AG04450 (cell line): ENCODE measurements around the gene GSTM1. TPM values are rescaled to one million over a fixed set of nuclear protein-coding genes. Genes with fewer than 3 reads are reported as not detected.
A peak's percentile ranks its signal among the peaks of the same experiment; 100 is the strongest.

Source experiments
- CTCF ChIA-PET: fragments of 300-600, 350-600 bp; formaldehyde crosslinking; extraction: SDS; loops from one replicate; lab custom pipeline; 2022; ENCODE audit warnings: antibody characterized with exemption, inconsistent platforms; lab: Charles Lee
- POLR2A ChIA-PET: fragments of 350-600 bp; formaldehyde crosslinking; extraction: SDS; loops from one replicate; lab custom pipeline; 2021; ENCODE audit warnings: antibody characterized with exemption, inconsistent platforms; lab: Yijun Ruan, JAX
- DNase-seq: peaks from one replicate; pipeline ENCODE4 v3.0.0-alpha.2; 2011; ENCODE audit warnings: low read depth, low spot score
- H3K27ac ChIP-seq: one replicate; pipeline ENCODE4 v1.5.1; 2012; ENCODE audit warnings: low read depth, low read length, control low read depth
- H3K27me3 ChIP-seq: one replicate; pipeline ENCODE4 v1.6.0; 2012; ENCODE audit warnings: low read length; ENCODE audit not compliant: control insufficient read depth, insufficient read depth
- H3K4me3 ChIP-seq: 2 replicates; pipeline ENCODE4 v1.5.1; 2011; ENCODE audit warnings: mild to moderate bottlenecking, low read depth, low read length, control low read depth
- H3K9me3 ChIP-seq: 2 replicates; pipeline ENCODE4 v1.5.1; 2012; ENCODE audit warnings: low read length; ENCODE audit not compliant: control insufficient read depth, insufficient read depth
- CTCF ChIP-seq: IDR thresholded peaks from 2 replicates; pipeline ENCODE4 v1.5.1; 2011; ENCODE audit warnings: low read depth, low read length, control low read depth, inconsistent platforms
- polyA minus RNA-seq: library from RNA; depleted of rRNA, polyadenylated mRNA; stranded (reverse); fragments of >200 nt; gene quantifications from 2 replicates; pipeline ENCODE4 v1.2.3, GENCODE V29; 2011; rRNA and poly(A)+ RNA removed
- polyA plus RNA-seq: library from polyadenylated mRNA; depleted of rRNA; stranded (reverse); fragments of >200 nt; gene quantifications from 2 replicates; pipeline ENCODE4 v1.2.3, GENCODE V29; 2011; rRNA removed

Gene GSTM1
- polyA plus RNA-seq (1.6 and 1.8 TPM in 2 replicates), polyA minus RNA-seq (0.74 and 1.1 TPM in 2 replicates)

GRCh38 chr1:109687641-109688499 is at the start of gene GSTM1:
Gene GSTM1 (plus strand): TSS chr1:109687817. CDS start chr1:109687874, 57 bp downstream.
- no peaks in the 10 kb centered on the region for H3K9me3 ChIP-seq
- ChIA-PET POLR2A (no interaction called here), CTCF (no interaction called here)
- no peak for DNase-seq
- TF ChIP-seq CTCF: no peak
- no peak within 1 kb of the TSS for H3K27ac ChIP-seq
- H3K27me3 ChIP-seq: no peaks in the 10 kb centered on the region
- no peak within 1 kb of the TSS for H3K4me3 ChIP-seq

GRCh38 chr1:109639063-109639840 is 48.4 kb upstream of the GSTM1 start:
- DNase-seq: no peak
- POLR2A ChIA-PET: interaction anchor here (0.9 to 2.2 kb wide), 2 partner anchors 22 to 91 kb away, joined by 3 to 15 read pairs; partner anchors contain the start of gene GNAI3
- no peak overlapping the region for H3K4me3 ChIP-seq
- CTCF ChIA-PET: interaction anchor here (0.6 to 10.9 kb wide), 52 partner anchors 11 to 386 kb away, joined by 3 to 365 read pairs (median 5); partner anchors contain the start of genes AHCYL1, AMIGO1, AMPD2 and EPS8L3
- H3K27me3 ChIP-seq: no peaks in the 10 kb centered on the region
- H3K9me3 ChIP-seq: no peaks in the 10 kb centered on the region
- no peak overlapping the region for H3K27ac ChIP-seq
- TF ChIP-seq CTCF: no peak

- H3K27me3 ChIP-seq: no peaks in the 10 kb centered on the region
- no peak for DNase-seq
- no peak for TF ChIP-seq CTCF
- ChIA-PET POLR2A (interaction anchor here (0.7 to 2.2 kb wide), 6 partner anchors 10 to 344 kb away, joined by 3 to 15 read pairs (median 4); partner anchors contain the start of genes AHCYL1, GNAI3 and GSTM4), CTCF (interaction anchor here (0.6 to 10.9 kb wide), 68 partner anchors 11 to 468 kb away, joined by 3 to 365 read pairs (median 5); partner anchors contain the start of genes AHCYL1, AMIGO1, AMPD2 and EPS8L3)
- H3K9me3 ChIP-seq: no peaks in the 10 kb centered on the region
- no peak overlapping the region for H3K4me3 ChIP-seq
- H3K27ac ChIP-seq: no peak overlapping the region
Observed at GRCh38 chr1:109639841-109640184, 47.8 kb upstream of the GSTM1 start.

GRCh38 chr1:109640285-109640865 is 47.2 kb upstream of the GSTM1 start:
- TF ChIP-seq CTCF: peak; percentile 91
- ChIA-PET CTCF (interaction anchor here (0.6 to 10.9 kb wide), 69 partner anchors 10 to 469 kb away, joined by 3 to 365 read pairs (median 5); partner anchors contain the start of genes AHCYL1, AMIGO1, AMPD2 and EPS8L3), POLR2A (interaction anchor here (0.6 to 2.2 kb wide), 6 partner anchors 9 to 389 kb away, joined by 3 to 15 read pairs (median 4); partner anchors contain the start of genes AHCYL1, GNAI3 and GSTM4)
- DNase-seq: no peak
- Histone ChIP-seq H3K27me3 (no peaks in the 10 kb centered on the region), H3K27ac (no peak overlapping the region), H3K9me3 (no peaks in the 10 kb centered on the region), H3K4me3 (no peak overlapping the region)
